EH (cell line): ENCODE data around the gene EPN3.
A peak's percentile ranks its signal among the peaks of the same experiment; 100 is the strongest.

ENCODE experiments used
- DNase-seq: peaks from one replicate; pipeline ENCODE4 v3.0.0-alpha.2; 2015; ENCODE audit warnings: low read depth

Gene EPN3

DNA sequence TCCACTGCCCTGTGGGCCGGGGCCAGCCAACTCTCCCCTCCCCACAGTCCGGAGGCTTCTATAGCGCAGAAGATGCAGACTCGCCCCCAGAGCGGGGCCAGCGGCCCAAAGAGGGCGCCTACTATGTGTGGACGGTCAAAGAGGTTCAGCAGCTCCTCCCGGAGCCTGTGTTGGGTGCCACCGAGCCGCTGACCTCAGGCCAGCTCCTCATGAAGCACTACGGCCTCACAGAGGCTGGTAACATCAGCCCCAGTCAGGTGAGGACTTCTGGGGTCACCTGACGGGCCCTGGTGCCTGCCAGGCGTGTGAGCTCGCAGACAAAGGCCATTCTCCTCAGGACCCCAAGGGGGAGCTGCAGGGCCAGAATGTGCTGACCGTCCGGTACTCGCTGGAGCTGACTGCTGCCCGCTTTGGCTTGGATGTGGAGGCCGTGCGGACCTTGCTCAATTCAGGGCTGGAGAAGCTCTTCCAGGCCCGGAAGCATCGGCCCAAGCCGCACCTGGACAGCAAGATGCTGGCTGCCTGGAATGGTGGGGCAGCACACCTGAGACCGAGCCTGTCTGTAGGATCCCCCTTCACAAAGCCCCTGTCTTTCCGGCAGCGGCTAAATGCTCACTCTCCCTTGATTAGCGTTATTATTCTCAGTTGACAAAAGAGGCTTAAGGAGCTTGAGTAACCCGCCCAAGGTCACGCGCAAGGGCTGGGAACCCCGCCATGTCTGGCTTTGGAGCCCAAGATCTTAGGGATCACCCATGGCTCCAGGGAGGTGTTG, 18.3 kb downstream of the EPN3 start:
- DNase-seq: peak; percentile 82

DNA sequence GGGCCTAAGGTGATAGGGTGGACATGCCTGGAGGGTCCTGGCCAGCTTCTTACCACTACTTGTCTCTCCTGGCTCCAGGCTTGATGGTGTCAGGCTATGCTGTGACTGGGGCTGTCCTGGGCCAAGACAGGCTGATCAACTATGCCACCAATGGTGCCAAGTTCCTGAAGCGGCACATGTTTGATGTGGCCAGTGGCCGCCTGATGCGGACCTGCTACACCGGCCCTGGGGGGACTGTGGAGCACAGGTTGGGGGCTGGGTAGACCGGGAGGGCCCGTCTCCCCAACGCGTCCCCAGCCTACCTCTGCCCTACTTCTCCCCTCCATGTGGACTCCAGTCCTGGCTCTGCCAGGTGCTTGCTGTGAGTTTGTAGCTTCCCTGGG, 18.9 kb downstream of the EPN3 start:
- no peak for DNase-seq

DNA sequence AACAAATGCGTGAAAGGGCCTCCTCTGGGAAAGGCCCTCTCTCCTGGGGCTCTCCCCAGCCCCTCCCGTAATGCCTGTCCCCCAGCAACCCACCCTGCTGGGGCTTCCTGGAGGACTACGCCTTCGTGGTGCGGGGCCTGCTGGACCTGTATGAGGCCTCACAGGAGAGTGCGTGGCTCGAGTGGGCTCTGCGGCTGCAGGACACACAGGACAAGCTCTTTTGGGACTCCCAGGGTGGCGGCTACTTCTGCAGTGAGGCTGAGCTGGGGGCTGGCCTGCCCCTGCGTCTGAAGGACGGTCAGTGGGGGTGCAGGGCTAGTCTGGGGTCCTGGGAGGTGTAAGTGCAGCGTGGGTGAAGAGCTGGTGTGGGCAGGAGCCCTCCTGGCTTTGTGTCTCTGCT, 19.3 kb downstream of the EPN3 start:
- DNase-seq: no peak

DNA sequence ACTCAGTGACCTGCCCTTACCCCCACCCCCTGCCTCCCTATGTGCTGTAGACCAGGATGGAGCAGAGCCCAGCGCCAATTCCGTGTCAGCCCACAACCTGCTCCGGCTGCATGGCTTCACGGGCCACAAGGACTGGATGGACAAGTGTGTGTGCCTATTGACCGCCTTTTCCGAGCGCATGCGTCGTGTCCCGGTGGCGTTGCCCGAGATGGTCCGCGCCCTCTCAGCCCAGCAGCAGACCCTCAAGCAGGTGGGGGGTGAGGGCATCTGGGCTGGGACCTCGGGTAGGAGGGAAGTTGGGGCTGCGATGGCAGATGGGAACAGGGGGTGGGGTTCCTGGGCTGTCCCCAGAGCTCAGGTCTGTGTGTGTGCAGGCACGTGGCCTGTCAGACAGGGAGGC, 21.7 kb downstream of the EPN3 start:
- DNase-seq: no peak

DNA sequence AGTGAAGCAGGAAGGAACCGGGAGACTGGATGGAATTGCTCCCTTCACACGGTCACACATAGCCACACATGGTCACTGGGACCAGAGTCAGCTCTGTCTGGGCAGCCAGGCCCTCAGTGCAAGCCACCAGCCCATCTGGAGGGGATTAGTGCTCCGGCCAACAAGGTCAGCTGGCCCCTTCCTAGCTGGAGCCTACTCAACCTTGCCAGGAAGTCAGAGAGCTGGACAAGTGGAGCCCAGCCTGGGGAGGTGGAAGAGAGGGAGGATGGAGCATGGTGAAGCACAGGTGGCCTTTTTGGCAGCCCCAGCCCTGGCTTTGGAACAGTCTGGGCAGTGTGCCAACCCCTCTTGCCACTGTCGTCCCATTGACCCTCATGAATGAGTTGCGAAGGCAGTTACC, 24.3 kb downstream of the EPN3 start:
- DNase-seq: no peak

DNA sequence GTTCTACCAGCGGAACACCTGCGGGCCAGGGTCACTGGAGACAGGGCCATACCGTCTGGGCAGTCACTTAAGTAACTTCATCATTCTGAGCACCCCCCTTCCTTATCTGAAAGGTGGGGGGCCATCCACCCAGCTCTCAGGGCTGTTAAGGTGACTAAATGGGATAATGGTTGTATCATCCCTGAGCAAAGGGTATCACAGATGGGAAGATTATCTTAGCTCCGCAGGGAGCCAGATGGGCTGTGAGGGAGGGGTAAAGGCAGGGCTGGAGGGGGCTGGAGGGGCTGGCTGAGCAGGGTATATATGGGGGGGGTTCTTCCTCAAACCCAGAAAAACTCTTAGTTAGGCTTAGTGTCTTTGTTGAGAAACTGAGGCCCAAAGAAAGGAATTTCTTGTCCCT, 25.1 kb downstream of the EPN3 start:
- no peak for DNase-seq

DNA sequence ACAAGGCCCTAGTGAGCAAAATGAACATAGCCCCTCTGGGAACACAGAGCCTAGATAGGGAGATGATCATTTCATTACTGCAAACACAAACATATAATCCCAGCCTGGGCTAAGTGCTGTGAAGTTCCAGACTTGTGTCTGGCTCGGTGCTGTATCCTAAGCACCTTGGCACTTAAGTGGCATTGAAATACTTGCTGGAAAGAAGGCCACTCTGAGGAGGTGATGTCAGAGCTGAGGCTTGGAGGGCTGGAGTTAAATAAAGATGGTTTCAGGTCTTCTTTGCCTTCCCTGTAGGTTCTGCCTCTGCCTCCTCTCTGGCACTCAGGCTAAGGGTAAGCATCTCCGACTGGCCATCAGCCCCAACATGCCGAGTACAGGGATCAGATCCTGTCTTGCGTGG, 25.6 kb downstream of the EPN3 start:
- no peak for DNase-seq

DNA sequence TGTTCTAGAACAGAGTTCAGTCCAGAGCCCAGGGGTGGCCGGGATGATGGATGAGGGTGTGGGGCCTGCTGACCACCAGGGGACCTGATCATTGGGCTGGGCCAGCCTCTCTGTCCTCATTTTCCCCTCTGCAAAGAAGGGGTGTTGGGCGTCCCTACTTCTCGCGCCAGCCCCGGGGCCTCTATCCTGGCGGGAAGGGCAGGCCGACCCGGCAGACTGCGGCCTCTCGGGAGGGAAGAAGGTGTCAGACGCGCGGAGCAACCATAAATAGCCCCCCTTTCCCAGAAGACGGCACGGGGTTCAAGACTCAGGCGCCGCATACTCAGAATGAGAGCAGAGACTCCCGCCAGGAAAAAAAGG, 26.0 kb downstream of the EPN3 start:
- DNase-seq: no peak

DNA sequence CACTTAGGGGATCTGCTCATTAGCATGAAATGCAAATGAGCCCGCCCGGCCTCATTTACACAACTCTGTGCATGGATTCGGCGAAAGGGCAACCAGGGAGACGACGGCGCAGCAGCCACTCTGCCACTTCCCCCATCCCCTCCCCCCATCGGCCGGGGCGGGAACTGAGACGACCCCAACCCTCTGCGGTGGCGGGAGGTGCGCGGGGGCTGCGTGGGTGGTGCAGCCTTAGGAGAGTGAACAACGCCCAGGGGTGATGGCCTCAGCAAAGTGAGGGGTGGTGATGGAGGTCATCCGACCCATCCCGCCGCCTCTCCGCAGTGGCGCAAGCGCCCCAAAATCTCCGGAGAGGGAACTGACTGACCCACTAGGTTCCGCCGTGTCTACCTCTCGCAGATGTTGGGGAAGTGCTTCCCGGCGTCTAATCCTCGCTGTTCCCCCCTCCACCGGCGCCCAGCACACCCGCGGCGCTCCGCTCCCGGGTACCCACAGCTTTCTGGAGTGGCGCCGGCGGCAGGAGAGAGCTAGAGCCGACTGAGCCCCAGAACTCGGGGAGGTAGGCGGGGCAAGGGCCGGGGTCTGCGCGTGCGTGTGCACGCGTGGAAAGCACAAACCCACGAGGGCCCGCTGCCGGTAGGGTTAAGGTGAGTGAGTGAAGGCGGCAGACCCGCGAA, 26.5 kb downstream of the EPN3 start:
- no peak for DNase-seq

DNA sequence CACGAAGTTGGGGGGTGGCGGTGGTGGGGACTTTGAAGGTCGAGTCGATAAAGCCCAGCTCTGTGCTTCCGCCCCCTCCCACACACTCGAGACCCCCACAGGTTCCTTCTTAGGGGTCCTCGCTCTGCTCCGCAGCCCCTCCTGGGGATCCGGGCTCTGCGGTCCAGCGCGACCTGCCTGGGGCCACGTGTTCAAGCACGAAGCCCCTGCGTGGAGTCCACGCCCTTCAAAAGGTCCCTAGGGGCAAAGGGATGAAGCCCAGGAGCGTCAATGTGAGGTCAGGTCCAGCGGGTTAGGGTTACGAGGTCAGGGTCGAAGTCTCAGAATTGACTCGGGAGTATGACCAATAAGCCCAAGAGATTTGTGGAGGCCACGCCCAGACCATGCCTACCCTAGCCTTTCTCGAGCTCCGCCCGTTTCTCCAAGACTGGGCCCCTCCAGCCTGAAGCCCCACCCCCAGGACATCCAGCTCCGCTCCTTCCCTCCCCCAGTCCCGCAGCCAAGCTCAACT, 27.2 kb downstream of the EPN3 start:
- peak; percentile 55 for DNase-seq

DNA sequence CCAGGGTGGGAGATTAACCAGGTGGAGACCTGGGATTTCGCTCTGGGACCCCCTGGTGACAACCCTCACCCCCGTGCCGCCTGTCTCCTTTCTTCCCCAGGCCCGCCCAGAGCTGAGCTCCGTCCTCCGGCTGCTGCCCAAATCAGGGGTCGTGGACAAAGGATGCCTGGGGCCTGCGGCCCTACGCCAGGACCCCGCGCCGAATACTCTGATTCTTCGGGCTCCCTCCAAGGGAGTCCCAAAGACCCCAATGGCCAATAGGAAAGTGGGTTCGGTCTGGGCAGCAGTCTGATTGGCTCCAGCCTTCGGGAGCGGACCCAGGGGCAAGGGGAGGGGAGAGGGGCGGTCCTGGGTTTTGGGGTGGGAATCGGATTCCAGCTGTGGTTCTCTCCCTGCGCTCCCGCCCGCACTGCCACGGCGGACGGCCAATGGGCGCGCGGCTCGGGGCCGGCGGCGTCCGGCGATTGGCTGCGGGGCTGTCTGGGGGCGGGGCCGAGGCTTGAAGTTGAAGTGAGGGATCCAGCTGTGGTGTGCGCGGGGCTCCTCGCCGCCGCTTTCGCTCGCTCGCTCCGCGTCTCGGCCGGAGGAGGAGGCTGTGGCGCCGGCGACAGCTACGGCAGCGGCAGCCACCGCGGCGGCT, 27.8 kb downstream of the EPN3 start, which contains the start of gene CACNA1G:
Gene CACNA1G (plus strand): TSS at position 531 of the 640 bp plus-strand sequence. CDS start 745 bp downstream, outside the sequence.
- DNase-seq: peak; percentile 83

DNA sequence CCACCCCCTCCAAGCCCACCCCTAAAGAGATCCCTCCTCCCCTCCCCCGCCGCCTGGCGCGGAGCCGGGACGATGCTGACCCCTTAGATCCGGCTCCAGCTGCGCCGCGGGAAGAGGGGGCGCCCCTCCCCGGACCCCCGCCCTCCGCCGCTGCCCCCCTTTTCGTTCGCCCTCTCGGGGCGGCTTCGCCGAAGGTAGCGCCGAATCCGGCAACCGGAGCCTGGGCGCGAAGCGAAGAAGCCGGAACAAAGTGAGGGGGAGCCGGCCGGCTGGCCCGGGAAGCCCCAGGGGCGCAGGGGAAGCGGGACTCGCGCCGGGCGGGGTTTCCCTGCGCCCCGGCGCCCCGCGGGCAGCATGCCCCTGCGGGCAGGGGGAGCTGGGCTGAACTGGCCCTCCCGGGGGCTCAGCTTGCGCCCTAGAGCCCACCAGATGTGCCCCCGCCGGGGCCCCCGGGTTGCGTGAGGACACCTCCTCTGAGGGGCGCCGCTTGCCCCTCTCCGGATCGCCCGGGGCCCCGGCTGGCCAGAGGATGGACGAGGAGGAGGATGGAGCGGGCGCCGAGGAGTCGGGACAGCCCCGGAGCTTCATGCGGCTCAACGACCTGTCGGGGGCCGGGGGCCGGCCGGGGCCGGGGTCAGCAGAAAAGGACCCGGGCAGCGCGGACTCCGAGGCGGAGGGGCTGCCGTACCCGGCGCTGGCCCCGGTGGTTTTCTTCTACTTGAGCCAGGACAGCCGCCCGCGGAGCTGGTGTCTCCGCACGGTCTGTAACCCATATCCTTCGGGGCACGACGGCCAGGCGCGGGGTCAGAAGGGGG, 28.6 kb downstream of the EPN3 start:
- DNase-seq: no peak

DNA sequence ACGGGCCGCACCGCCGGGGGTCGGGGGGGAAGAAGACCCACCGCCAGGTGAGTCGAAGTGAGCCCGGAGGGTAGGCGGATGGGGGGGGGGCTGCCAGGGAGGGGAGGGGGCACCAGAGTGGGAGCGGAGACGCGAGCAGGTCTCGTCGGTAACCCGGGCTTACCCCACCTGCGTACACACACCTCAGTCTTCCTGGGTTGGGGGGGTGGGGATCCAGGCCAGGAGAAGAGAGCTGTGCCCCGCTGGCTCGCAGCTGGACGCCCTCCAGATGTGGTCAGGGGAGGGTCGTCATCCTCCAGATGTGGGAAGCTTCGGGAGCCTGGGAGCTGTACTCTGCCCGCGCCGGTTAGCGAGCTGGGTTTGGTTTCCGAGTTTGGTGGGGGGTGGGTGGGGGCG, 29.2 kb downstream of the EPN3 start:
- DNase-seq: no peak

DNA sequence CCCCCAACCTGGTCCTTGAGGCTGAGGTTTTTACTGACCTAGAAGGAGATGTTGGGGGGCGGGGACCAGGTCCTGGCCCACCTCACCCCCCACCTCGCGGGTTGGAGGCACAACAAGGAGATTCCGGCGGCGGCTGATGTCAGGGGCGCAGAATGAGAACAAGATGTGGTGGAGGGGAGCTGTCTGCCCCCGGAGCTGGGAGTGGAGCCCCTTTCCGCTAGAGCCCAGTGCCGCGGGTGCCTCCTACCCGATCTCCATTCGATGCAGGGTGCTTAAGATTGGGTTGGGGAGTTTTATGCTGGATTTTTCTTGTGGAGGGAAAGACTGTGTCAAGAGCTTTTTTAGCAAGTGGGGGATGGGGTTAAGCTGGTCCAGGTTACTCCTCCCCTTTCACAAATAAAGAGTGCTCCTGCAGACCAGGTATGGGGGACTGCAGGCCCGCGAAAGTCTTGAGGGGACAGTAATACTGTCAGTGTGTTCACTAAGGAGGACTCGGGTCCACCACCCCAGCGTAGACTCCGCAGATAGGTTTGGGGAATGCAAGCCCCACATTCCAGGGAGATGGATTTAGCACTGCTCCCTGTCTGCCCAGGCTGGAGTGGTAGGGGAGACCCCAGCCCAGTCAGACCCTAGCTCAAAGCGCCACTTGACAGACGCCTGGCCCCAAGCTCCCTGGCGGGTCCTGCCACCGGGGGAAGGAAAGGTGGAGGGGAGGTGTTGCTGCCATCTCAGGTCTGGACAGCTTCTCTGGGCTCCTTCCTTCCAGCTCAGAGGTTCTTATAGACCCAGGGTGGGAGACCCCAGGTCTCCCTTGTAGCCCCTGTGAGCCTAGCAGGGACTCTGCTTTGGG, 29.9 kb downstream of the EPN3 start:
- no peak for DNase-seq

DNA sequence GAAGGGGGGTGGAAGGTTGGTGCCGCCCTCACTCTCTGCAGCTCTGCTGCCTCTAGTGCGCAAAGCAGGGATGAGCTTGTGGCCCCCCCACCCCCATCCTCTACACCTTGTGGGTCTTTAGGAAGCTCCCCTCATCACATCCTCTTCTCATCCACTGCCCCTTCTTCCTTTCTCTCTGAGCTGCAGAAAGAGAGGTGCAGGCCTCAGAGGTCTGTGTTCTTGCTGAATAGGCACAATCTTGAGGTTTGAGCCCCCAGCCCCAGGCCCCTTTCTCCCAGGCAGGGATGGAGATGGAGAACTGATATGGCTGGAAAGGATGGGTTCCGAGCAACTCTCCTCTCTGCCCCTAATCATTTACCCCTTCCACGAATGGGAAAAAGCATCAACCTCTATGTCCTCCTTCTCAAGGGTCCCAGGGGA, 30.6 kb downstream of the EPN3 start:
- DNase-seq: no peak

DNA sequence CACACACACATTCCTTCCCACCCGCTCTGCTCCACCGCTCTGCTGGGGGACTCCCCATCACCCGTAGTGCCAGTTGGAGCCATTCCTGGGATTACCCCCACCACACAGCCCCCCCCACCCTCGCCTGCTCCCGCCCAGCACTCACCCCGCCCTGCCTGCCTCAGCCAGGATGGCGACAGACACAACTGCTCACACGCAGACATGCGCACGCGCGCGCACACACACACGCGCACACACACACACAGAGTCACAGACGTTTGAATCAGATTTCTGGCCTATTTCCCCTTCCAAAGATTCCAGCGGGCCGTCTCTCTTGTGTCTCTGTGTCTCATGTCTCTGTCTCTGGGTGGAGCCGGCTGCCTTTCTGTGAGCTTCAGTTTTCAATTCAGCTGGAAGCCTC, 32.4 kb downstream of the EPN3 start:
- peak; percentile 71 for DNase-seq

DNA sequence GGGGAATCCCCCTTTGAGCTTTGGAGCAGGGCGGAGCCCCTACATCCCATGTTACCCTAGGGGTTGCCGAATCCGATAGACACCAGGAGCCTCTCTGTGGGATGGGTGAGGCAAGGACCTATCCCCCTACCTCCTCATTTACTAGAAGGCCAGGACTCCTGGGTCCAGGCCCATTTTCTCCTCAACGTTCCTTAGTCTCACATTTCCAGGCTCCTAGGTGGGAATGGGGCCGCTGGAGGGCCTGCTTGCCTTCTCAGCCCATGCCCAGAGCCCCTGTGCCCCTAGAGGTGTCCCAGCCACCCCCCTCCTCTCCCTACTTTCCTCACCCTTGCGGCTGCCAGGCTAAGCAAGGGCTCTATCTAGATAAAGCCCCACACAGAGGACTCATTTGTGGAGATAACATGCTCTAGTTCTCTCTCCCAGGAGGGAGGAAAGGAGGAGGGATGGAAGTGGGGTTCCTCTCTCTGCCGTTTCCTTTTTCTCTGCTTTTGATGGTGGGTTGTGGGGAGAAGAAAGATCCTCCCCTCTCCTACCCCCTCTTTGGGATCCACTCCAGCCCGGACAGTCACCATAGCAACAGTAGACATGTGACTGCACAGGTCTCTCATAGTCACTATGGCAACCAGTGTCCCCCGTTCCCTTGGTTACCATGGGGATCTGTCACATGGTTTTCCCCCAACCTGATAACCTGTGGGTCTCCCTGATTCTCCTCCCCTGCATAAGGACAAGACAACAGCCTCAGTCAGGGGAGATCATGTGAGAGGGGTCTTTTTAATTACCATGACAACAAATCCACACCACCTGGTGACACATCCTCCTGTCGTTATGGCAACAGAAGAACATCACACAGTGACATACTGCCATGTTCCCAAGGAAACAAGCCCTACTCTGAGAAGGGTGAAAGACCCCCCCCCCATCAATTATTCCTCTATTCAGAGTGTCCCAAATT, 33.1 kb downstream of the EPN3 start:
- DNase-seq: no peak

DNA sequence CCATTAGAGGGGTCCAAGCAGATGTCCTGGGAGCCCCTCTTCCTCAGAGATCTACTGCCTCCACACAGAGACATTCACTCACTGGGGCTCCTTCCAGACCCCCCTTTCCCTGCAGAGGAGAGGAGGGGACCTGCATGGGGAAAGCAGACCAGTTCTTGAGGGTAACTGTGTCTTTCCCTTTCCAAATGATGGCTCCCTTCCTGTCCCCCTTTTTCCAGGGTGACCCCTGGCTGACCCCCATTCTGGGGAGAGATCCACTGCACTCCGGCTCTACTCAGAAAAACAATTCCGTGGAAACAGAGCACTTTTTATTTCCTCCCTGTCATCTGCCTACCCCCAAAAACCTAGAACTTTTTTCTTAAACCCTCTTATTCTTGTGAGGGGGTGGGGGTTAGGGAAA, 34.4 kb downstream of the EPN3 start:
- no peak for DNase-seq

DNA sequence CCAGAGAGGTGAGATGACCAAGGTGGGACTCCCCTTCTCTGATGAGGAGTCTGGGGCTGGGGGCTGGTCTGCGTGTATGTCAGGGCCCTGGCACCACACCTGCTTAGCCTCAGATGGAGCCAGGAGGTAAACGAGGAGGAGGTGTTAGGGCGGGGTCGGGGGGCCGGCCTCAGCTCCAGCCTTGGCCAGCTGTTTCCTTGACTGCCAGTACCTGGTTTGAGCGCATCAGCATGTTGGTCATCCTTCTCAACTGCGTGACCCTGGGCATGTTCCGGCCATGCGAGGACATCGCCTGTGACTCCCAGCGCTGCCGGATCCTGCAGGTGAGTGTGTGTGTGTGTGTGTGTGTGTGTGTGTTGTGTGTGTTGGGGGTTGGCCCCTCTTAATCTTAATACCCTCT, 36.1 kb downstream of the EPN3 start:
- no peak for DNase-seq

DNA sequence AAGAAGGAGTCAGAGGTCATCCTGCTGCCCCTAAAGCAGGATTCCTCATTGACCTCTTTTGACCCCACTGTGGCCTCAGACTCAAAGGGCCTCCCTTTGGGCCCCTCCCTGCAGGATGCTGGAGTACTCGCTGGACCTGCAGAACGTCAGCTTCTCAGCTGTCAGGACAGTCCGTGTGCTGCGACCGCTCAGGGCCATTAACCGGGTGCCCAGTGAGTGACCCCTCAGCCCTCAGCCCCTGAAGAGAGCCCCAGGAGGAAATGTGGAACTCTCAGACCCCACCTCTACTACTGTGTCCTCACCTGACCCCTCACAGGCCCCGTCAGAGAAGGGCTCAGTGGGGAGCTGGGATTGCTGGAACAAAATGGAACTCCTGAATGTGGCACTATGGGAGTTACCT, 37.1 kb downstream of the EPN3 start:
- no peak for DNase-seq
